GM12878 (cell line): ENCODE results near the gene SLC25A44. TPM values are rescaled to one million over a fixed set of nuclear protein-coding genes. Genes with fewer than 3 reads are reported as not detected.
A peak's percentile ranks its signal among the peaks of the same experiment; 100 is the strongest.

Experiments
- BACH1 ChIP-seq: fragments of 450-650 bp; IDR thresholded peaks from 2 replicates; pipeline ENCODE4 v1.6.1; 2017; ENCODE audit warnings: mild to moderate bottlenecking, borderline replicate concordance
- CBX5 ChIP-seq: sonication (generic); IDR thresholded peaks from 2 replicates; pipeline ENCODE4 v1.6.1; 2016; ENCODE audit warnings: low read depth, moderate library complexity, mild to moderate bottlenecking, inconsistent platforms
- CHD4 ChIP-seq: fragments of 200-600 bp; sonication (generic); IDR thresholded peaks from 2 replicates; pipeline ENCODE4 v1.6.1; 2016; ENCODE audit warnings: mild to moderate bottlenecking
- CREM ChIP-seq: IDR thresholded peaks from 2 replicates; pipeline ENCODE4 v1.6.1; 2014; ENCODE audit warnings: antibody characterized with exemption, low read depth
- EP300 ChIP-seq, 2 experiments: fragments of 150-350 bp in 1 of 2; IDR thresholded peaks; 2 replicates each; pipeline ENCODE4 v1.6.1; 2011 to 2012; ENCODE audit warnings: low read depth in 2 of 2, low read length in 2 of 2, borderline replicate concordance in 1 of 2, improper control_type of control experiment in 1 of 2, inconsistent platforms in 1 of 2; ENCODE audit not compliant: control insufficient read depth in 1 of 2
- FOXK2 ChIP-seq: fragments of 450-650 bp; IDR thresholded peaks from 2 replicates; pipeline ENCODE4 v1.6.1; 2017; ENCODE audit warnings: mild to moderate bottlenecking, moderate library complexity
- GABPA ChIP-seq: IDR thresholded peaks from 2 replicates; pipeline ENCODE4 v1.6.1; 2014; ENCODE audit warnings: antibody characterized with exemption, low read depth, mild to moderate bottlenecking, inconsistent platforms
- IKZF1 ChIP-seq: fragments of 450-650 bp; conservative IDR thresholded peaks from 2 replicates; pipeline ENCODE4 v1.6.1; 2017; ENCODE audit warnings: antibody characterized with exemption, mild to moderate bottlenecking
- IKZF2 ChIP-seq, 2 experiments: fragments of 450-650 bp; IDR thresholded peaks; 2 replicates each; pipeline ENCODE4 v1.6.1; 2017; ENCODE audit warnings: mild to moderate bottlenecking in 2 of 2, moderate library complexity in 2 of 2
- MTA2 ChIP-seq: fragments of 450-650 bp; IDR thresholded peaks from 2 replicates; pipeline ENCODE4 v1.6.1; 2016; ENCODE audit warnings: low read depth, mild to moderate bottlenecking, moderate library complexity
- MTA3 ChIP-seq: IDR thresholded peaks from 2 replicates; pipeline ENCODE4 v1.6.1; 2012; ENCODE audit warnings: low read length, inconsistent platforms, borderline replicate concordance
- NR2F1 ChIP-seq: fragments of 450-650 bp; conservative IDR thresholded peaks from 2 replicates; pipeline ENCODE4 v1.6.1; 2017; ENCODE audit warnings: mild to moderate bottlenecking
- NRF1 ChIP-seq: conservative IDR thresholded peaks from 2 replicates; pipeline ENCODE4 v1.6.1; 2011; ENCODE audit warnings: mild to moderate bottlenecking, low read depth, low read length, improper control_type of control experiment
- SMC3 ChIP-seq: IDR thresholded peaks from 2 replicates; pipeline ENCODE4 v1.6.1; 2011; ENCODE audit warnings: low read length, improper control_type of control experiment, borderline replicate concordance
- SPI1 ChIP-seq: IDR thresholded peaks from 2 replicates; pipeline ENCODE4 v1.6.1; 2011; ENCODE audit warnings: low read depth, mild to moderate bottlenecking, low read length, moderate library complexity, borderline replicate concordance; ENCODE audit not compliant: insufficient read depth
- SRF ChIP-seq, 2 experiments: IDR thresholded peaks; 2 replicates each; pipeline ENCODE4 v1.6.1; 2011; ENCODE audit warnings: low read depth in 2 of 2, low read length in 2 of 2, mild to moderate bottlenecking in 1 of 2, moderate library complexity in 1 of 2
- SUPT20H ChIP-seq: IDR thresholded peaks from 2 replicates; pipeline ENCODE4 v1.6.1; 2011; ENCODE audit warnings: low read depth, mild to moderate bottlenecking, low read length, moderate library complexity, borderline replicate concordance; ENCODE audit not compliant: control insufficient read depth
- YBX1 ChIP-seq: fragments of 450-650 bp; IDR thresholded peaks from 2 replicates; pipeline ENCODE4 v1.6.1; 2016; ENCODE audit warnings: antibody characterized with exemption
- polyA plus RNA-seq, 11 experiments: library from polyadenylated mRNA; depleted of rRNA in 4 of 11; unstranded in 6 of 11; stranded (reverse) in 5 of 11; fragments of >200 nt; fragmentation: Nextera tagmentation in 4 of 11; fragmentation: Illumina TruSeq in 1 of 11; extraction: Ambion mirVana in 4 of 11; extraction: Trizol in 1 of 11; gene quantifications; 1 replicate in 1 of 11; 2 replicates in 10 of 11; pipeline versions ENCODE4 v1.2.1 to v1.2.3, GENCODE V29; 2011 to 2016; ENCODE audit warnings: inconsistent platforms in 2 of 11, missing spikeins in 2 of 11, low read depth in 1 of 11
- total RNA-seq, 4 experiments: library from RNA; depleted of rRNA in 3 of 4; stranded (reverse); fragments of >200 nt in 3 of 4; fragmentation: Illumina TruSeq in 1 of 4; extraction: Trizol in 1 of 4; gene quantifications; 2 replicates each; pipeline versions ENCODE4 v1.2.1 to v1.2.3, GENCODE V29; 2013 to 2021
- TF ChIP-seq, protein P1 (sequence below): IDR thresholded peaks from 2 replicates; pipeline ENCODE4 v1.6.1; 2011; ENCODE audit warnings: borderline replicate concordance, low read depth, mild to moderate bottlenecking, moderate library complexity, low read length; ENCODE audit not compliant: insufficient read depth, poor library complexity, severe bottlenecking
- TF ChIP-seq, protein P2 (sequence below): fragments of 450-650 bp; IDR thresholded peaks from 2 replicates; pipeline ENCODE4 v1.6.1; 2017; ENCODE audit warnings: antibody characterized with exemption, mild to moderate bottlenecking, moderate library complexity
- TF ChIP-seq, protein P3 (sequence below): fragments of 450-650 bp; IDR thresholded peaks from 2 replicates; pipeline ENCODE4 v1.6.1; 2016; ENCODE audit warnings: mild to moderate bottlenecking
- TF ChIP-seq, protein P4 (sequence below): IDR thresholded peaks from 2 replicates; pipeline ENCODE4 v1.6.1; 2011; ENCODE audit warnings: low read depth, mild to moderate bottlenecking, low read length, moderate library complexity, borderline replicate concordance; ENCODE audit errors: extremely low read depth
- TF ChIP-seq, protein P5 (sequence below): IDR thresholded peaks from 2 replicates; pipeline ENCODE4 v1.6.1; 2012; ENCODE audit warnings: low read length, inconsistent platforms

Gene SLC25A44
- total and polyA plus RNA-seq, 10 of the 15 experiments (the other 5 are each of a cell fraction or from before 2014, with no cell fraction given), result 7.1 to 43.3 (median 30.4) TPM

DNA sequence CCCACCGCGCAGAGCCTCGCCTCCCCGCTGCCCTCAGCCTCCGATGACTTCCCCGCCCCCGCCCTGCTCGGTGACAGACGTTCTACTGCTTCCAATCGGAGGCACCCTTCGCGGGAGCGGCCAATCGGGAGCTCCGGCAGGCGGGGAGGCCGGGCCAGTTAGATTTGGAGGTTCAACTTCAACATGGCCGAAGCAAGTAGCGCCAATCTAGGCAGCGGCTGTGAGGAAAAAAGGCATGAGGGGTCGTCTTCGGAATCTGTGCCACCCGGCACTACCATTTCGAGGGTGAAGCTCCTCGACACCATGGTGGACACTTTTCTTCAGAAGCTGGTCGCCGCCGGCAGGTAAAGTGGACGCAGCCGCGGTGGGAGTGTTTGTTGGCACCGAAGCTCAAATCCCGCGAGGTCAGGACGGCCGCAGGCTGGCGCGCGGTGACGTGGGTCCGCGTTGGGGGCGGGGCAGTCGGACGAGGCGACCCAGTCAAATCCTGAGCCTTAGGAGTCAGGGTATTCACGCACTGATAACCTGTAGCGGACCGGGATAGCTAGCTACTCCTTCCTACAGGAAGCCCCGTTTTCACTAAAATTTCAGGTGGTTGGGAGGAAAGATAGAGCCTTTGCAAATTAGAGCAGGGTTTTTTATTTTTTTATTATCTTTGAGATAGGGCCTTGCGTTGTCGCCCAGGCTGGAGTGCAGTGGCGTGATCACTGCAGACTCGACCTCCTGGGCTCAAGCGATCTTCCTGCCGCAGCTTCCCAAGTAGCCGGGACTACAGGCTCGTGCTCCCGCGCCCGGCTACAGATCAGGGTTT lies 19.1 kb downstream of the SLC25A44 start, which contains the start of gene PMF1 (continued):
- TF ChIP-seq, protein P1, sequence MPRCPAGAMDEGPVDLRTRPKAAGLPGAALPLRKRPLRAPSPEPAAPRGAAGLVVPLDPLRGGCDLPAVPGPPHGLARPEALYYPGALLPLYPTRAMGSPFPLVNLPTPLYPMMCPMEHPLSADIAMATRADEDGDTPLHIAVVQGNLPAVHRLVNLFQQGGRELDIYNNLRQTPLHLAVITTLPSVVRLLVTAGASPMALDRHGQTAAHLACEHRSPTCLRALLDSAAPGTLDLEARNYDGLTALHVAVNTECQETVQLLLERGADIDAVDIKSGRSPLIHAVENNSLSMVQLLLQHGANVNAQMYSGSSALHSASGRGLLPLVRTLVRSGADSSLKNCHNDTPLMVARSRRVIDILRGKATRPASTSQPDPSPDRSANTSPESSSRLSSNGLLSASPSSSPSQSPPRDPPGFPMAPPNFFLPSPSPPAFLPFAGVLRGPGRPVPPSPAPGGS, result peak; percentile 55
- TF ChIP-seq SUPT20H (no peak), GABPA (no peak), MTA3 (peak; percentile 86; the same call in 1 of the 2 replicates), NRF1 (no peak), SMC3 (no peak), SPI1 (no peak), MTA2 (no peak), SRF (IDR thresholded peaks at IDR 0.05; ENCODE audit: low read depth in 2 of 2, low read length in 2 of 2) (no peak), FOXK2 (peak; percentile 63), BACH1 (peak; percentile 83; the same call in 1 of the 2 replicates), CBX5 (no peak), NR2F1 (peak; percentile 47), EP300 (IDR thresholded peaks at IDR 0.05; ENCODE audit: borderline replicate concordance in 1 of 2, control insufficient read depth in 1 of 2, low read depth in 2 of 2, low read length in 2 of 2) (no peak), IKZF1 (peak; percentile 74), CHD4 (no peak), IKZF2 (IDR thresholded peaks at IDR 0.05) (peak; percentile 22 to 45; a peak in 3 of 4 replicates), YBX1 (no peak), CREM (peak; percentile 93)
- TF ChIP-seq, protein P2, sequence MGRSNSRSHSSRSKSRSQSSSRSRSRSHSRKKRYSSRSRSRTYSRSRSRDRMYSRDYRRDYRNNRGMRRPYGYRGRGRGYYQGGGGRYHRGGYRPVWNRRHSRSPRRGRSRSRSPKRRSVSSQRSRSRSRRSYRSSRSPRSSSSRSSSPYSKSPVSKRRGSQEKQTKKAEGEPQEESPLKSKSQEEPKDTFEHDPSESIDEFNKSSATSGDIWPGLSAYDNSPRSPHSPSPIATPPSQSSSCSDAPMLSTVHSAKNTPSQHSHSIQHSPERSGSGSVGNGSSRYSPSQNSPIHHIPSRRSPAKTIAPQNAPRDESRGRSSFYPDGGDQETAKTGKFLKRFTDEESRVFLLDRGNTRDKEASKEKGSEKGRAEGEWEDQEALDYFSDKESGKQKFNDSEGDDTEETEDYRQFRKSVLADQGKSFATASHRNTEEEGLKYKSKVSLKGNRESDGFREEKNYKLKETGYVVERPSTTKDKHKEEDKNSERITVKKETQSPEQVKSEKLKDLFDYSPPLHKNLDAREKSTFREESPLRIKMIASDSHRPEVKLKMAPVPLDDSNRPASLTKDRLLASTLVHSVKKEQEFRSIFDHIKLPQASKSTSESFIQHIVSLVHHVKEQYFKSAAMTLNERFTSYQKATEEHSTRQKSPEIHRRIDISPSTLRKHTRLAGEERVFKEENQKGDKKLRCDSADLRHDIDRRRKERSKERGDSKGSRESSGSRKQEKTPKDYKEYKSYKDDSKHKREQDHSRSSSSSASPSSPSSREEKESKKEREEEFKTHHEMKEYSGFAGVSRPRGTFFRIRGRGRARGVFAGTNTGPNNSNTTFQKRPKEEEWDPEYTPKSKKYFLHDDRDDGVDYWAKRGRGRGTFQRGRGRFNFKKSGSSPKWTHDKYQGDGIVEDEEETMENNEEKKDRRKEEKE, result no peak
- TF ChIP-seq, protein P3, sequence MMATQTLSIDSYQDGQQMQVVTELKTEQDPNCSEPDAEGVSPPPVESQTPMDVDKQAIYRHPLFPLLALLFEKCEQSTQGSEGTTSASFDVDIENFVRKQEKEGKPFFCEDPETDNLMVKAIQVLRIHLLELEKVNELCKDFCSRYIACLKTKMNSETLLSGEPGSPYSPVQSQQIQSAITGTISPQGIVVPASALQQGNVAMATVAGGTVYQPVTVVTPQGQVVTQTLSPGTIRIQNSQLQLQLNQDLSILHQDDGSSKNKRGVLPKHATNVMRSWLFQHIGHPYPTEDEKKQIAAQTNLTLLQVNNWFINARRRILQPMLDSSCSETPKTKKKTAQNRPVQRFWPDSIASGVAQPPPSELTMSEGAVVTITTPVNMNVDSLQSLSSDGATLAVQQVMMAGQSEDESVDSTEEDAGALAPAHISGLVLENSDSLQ, result peak; percentile 98
- TF ChIP-seq, protein P4, sequence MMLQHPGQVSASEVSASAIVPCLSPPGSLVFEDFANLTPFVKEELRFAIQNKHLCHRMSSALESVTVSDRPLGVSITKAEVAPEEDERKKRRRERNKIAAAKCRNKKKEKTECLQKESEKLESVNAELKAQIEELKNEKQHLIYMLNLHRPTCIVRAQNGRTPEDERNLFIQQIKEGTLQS, result no peak
- TF ChIP-seq, protein P5, sequence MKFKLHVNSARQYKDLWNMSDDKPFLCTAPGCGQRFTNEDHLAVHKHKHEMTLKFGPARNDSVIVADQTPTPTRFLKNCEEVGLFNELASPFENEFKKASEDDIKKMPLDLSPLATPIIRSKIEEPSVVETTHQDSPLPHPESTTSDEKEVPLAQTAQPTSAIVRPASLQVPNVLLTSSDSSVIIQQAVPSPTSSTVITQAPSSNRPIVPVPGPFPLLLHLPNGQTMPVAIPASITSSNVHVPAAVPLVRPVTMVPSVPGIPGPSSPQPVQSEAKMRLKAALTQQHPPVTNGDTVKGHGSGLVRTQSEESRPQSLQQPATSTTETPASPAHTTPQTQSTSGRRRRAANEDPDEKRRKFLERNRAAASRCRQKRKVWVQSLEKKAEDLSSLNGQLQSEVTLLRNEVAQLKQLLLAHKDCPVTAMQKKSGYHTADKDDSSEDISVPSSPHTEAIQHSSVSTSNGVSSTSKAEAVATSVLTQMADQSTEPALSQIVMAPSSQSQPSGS, result no peak; the same call in 1 of the 2 replicates
